Activated naive CD8-positive, alpha-beta T cell treated with anti-CD3 and anti-CD28 coated beads for 36 hours (primary cell): ENCODE results near the gene NR4A1. TPM values are rescaled to one million over a fixed set of nuclear protein-coding genes. Genes with fewer than 3 reads are reported as not detected.

Source experiments
- DNase-seq: peaks from one replicate; pipeline ENCODE4 v3.0.0; 2021
- H3K27ac Mint-ChIP-seq: one replicate; pipeline ENCODE4 v1.8.0; 2022; ENCODE audit warnings: mild to moderate bottlenecking, moderate library complexity, mixed read lengths
- H3K27me3 Mint-ChIP-seq: one replicate; pipeline ENCODE4 v1.8.0; 2022; ENCODE audit warnings: mild to moderate bottlenecking, mixed read lengths
- H3K36me3 Mint-ChIP-seq: one replicate; pipeline ENCODE4 v1.8.0; 2021; ENCODE audit warnings: mild to moderate bottlenecking, mixed read lengths
- H3K4me1 Mint-ChIP-seq: one replicate; pipeline ENCODE4 v1.8.0; 2021; ENCODE audit warnings: mixed read lengths
- H3K4me3 Mint-ChIP-seq: one replicate; pipeline ENCODE4 v1.8.0; 2022; ENCODE audit warnings: mild to moderate bottlenecking, moderate library complexity, mixed read lengths
- H3K9me3 Mint-ChIP-seq: one replicate; pipeline ENCODE4 v1.8.0; 2022; ENCODE audit warnings: mixed read lengths
- total RNA-seq, 2 experiments: library from RNA; stranded (reverse); gene quantifications; one replicate each; pipeline ENCODE4 v1.2.3, GENCODE V29; 2021

NR4A1 gene
- total RNA-seq, 2 experiments from 2014 or later: 88.0 to 92.6 TPM

- Mint-ChIP-seq H3K4me1 (peaks cover 39% of the 10 kb centered on the region), H3K36me3 (peaks cover 25% of the 10 kb centered on the region), H3K27ac (peak within 1 kb of the TSS; percentile 98), H3K27me3 (no peaks in the 10 kb centered on the region), H3K9me3 (no peaks in the 10 kb centered on the region), H3K4me3 (peak within 1 kb of the TSS; percentile 89)
- peak; percentile 90 for DNase-seq
Observed at GRCh38 chr12:52069327-52070184, 18.3 kb downstream of the NR4A1 start, which contains the start of gene ATG101. Gene ATG101, plus strand, starts transcription at chr12:52069978. Its CDS starts 3,673 bp downstream, at chr12:52073651.

GRCh38 chr12:52070185-52070925 is 19.1 kb downstream of the NR4A1 start:
- Mint-ChIP-seq H3K27ac (peak overlapping the region; percentile 98), H3K4me1 (peaks cover 39% of the 10 kb centered on the region), H3K27me3 (no peaks in the 10 kb centered on the region), H3K4me3 (peak overlapping the region; percentile 89), H3K36me3 (peaks cover 30% of the 10 kb centered on the region), H3K9me3 (no peaks in the 10 kb centered on the region)
- no peak for DNase-seq

DNA sequence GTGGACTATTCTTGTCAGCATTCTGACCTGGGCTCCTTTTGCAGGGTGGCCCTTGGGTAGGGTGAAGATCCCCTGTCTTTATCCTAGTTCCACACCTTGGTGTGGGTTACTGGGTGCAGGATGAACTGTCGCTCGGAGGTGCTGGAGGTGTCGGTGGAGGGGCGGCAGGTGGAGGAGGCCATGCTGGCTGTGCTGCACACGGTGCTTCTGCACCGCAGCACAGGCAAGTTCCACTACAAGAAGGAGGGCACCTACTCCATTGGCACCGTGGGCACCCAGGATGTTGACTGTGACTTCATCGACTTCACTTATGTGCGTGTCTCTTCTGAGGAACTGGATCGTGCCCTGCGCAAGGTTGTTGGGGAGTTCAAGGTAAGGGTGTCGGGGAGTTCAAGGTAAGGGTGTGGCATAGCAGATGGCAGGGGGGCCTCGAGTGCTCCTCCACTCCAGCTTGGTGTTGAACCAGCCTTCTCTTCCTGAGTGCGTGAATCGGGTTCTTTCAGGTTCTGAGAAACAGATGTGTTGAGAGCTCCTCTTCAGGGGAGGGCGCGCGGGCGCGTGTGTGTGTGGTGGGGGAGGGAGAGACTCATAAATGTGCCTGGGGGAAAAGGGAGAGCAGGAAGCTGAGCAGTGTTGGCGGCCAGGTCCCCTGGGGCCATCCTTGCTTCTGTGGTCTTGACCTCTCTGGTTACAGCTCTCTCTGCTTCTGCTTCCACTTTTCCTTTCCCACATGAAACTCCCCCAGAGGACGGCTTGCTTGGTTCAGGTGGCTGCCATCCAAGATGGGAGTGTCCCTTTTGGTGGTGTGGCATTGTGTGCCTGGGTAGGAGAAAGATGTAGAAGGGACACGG is 22.5 kb downstream of the NR4A1 start:
- peak overlapping the region; percentile 61 for H3K27ac Mint-ChIP-seq
- H3K4me1 Mint-ChIP-seq: peaks cover 39% of the 10 kb centered on the region
- DNase-seq: no peak
- no peak overlapping the region for H3K4me3 Mint-ChIP-seq
- no peaks in the 10 kb centered on the region for H3K9me3 Mint-ChIP-seq
- H3K27me3 Mint-ChIP-seq: no peaks in the 10 kb centered on the region
- peaks cover 40% of the 10 kb centered on the region for H3K36me3 Mint-ChIP-seq

GRCh38 chr12:52074971-52075724 is 23.9 kb downstream of the NR4A1 start:
- DNase-seq: no peak
- H3K9me3 Mint-ChIP-seq: no peaks in the 10 kb centered on the region
- no peak overlapping the region for H3K4me3 Mint-ChIP-seq
- peaks cover 33% of the 10 kb centered on the region for H3K4me1 Mint-ChIP-seq
- peaks cover 40% of the 10 kb centered on the region for H3K36me3 Mint-ChIP-seq
- H3K27me3 Mint-ChIP-seq: no peaks in the 10 kb centered on the region
- H3K27ac Mint-ChIP-seq: no peak overlapping the region

DNA sequence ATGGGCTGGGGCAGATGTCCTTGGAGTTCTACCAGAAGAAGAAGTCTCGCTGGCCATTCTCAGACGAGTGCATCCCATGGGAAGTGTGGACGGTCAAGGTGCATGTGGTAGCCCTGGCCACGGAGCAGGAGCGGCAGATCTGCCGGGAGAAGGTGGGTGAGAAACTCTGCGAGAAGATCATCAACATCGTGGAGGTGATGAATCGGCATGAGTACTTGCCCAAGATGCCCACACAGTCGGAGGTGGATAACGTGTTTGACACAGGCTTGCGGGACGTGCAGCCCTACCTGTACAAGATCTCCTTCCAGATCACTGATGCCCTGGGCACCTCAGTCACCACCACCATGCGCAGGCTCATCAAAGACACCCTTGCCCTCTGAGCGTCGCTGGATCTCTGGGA is 25.6 kb downstream of the NR4A1 start:
- H3K9me3 Mint-ChIP-seq: no peaks in the 10 kb centered on the region
- no peaks in the 10 kb centered on the region for H3K27me3 Mint-ChIP-seq
- no peak overlapping the region for H3K4me3 Mint-ChIP-seq
- no peak for DNase-seq
- H3K27ac Mint-ChIP-seq: no peak overlapping the region
- H3K4me1 Mint-ChIP-seq: peaks cover 25% of the 10 kb centered on the region
- H3K36me3 Mint-ChIP-seq: peaks cover 32% of the 10 kb centered on the region

GRCh38 chr12:52078276-52078675 is 27.0 kb downstream of the NR4A1 start:
- no peak overlapping the region for H3K27ac Mint-ChIP-seq
- no peak for DNase-seq
- peaks cover 22% of the 10 kb centered on the region for H3K36me3 Mint-ChIP-seq
- no peak overlapping the region for H3K4me3 Mint-ChIP-seq
- peaks cover 17% of the 10 kb centered on the region for H3K4me1 Mint-ChIP-seq
- no peaks in the 10 kb centered on the region for H3K27me3 Mint-ChIP-seq
- no peaks in the 10 kb centered on the region for H3K9me3 Mint-ChIP-seq

- H3K9me3 Mint-ChIP-seq: no peaks in the 10 kb centered on the region
Observed at GRCh38 chr12:52079576-52080402, 28.5 kb downstream of the NR4A1 start, which contains the start of gene SMIM41. Gene SMIM41, plus strand, starts transcription at chr12:52079704. Its CDS starts 76 bp downstream, at chr12:52079780.

DNA sequence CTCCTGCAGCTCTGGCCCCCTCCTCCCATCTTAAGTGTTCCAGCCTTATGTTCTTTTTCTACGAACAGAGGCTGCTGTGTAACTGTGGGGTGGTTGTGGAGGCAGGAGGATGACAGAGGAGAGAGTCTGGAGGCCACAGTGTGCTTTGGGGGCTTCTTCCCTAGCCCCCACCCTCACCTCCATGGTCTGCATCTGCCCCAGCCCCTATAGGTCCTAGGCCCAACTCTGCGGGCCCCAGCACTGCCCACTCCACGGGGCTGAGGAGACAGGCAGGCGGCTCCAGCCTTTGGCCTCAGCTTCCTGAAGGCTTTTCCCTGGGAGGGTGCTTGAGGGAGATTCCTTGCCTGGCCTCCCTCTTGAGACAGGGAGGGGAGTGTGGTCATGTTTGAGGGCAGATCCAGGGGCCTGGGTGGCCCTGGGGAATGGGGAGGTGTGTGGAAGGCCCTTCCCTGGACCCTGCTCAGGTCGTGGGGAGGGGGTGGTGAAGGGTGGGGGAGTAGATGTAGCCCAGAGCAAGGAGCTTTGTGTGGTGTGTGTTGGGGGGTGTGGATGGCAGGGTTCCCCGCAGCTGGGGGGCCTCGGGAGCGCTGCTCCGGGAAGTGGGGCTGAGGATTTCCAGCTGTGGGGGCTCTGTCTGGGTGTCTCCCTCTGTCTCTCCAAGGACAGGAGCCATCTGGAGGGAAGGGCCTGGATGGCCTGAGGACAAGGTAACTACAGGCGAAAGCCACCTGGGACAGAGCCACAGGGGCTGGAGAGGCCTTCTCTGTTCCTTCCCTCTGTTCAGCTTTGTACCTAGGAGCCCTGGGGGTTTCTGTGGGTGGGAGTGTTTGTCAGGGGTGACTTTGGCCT is 29.4 kb downstream of the NR4A1 start:
- Mint-ChIP-seq H3K4me1 (peaks cover 9% of the 10 kb centered on the region), H3K36me3 (peaks cover 10% of the 10 kb centered on the region), H3K27me3 (no peaks in the 10 kb centered on the region), H3K27ac (no peak overlapping the region), H3K4me3 (no peak overlapping the region), H3K9me3 (no peaks in the 10 kb centered on the region)
- no peak for DNase-seq

More at GRCh38 chr12:52079576-52080402, 28.5 kb downstream of the NR4A1 start, which contains the start of gene SMIM41:
- peaks cover 14% of the 10 kb centered on the region for H3K36me3 Mint-ChIP-seq
- no peak for DNase-seq
- H3K4me3 Mint-ChIP-seq: no peak within 1 kb of the TSS
- H3K4me1 Mint-ChIP-seq: peaks cover 9% of the 10 kb centered on the region
- no peaks in the 10 kb centered on the region for H3K27me3 Mint-ChIP-seq
- H3K27ac Mint-ChIP-seq: no peak within 1 kb of the TSS

- Mint-ChIP-seq H3K36me3 (peaks cover 5% of the 10 kb centered on the region), H3K4me3 (no peak overlapping the region), H3K4me1 (peaks cover 9% of the 10 kb centered on the region), H3K9me3 (no peaks in the 10 kb centered on the region), H3K27ac (no peak overlapping the region), H3K27me3 (no peaks in the 10 kb centered on the region)
- DNase-seq: peak; percentile 10
Observed at GRCh38 chr12:52081263-52081733, 30.1 kb downstream of the NR4A1 start.

DNA sequence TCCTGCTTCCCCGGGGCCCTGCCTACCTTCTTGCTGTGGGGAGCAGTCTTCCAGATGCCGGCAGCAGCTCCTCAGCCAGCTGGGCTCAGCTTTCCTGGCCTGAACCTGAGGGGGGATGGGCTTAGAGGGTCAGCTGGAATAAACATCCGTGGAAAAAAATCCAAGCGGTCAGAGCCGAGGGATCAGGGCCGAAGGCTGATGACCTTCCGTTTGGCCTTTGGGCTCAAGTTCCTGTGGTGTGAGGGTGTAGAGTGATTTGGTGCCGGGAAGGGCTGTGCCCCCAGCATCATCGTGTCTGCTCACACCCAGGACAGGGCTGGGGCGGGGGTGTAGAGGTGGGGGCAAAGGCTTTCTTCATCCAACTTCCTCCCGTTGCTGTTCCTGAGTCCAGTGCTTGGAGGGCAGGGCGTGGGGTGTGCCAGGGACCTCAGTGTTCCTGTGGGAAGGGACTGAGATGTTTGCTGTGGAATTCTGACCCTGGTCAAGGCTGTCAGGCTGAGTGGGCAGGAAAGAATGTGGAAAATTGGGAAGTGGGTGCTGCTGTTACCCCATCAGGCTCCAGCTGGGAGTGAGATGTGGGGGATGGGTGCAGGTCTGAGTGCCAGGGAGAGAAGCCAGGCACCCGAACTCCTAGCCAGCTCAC is 30.9 kb downstream of the NR4A1 start:
- H3K27ac Mint-ChIP-seq: no peak overlapping the region
- H3K4me3 Mint-ChIP-seq: no peak overlapping the region
- H3K4me1 Mint-ChIP-seq: peaks cover 9% of the 10 kb centered on the region
- peaks cover 2% of the 10 kb centered on the region for H3K27me3 Mint-ChIP-seq
- no peaks in the 10 kb centered on the region for H3K9me3 Mint-ChIP-seq
- no peak for DNase-seq
- H3K36me3 Mint-ChIP-seq: no peaks in the 10 kb centered on the region

DNA sequence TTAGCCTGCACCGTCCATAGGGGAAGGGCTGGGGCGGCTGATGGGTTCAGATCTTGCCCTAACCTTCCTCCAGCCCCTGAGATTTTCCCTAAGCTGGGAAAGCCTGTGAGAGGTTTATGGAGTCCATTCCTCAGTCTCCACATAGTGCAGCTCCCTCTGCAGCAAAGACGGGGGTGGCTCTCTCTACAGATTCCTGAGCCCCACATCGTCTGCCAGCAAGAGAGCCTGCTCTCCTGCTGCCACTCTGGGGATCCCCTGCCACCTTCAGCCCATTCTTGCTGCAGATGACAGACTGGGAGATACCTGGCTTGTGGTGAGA is 31.4 kb downstream of the NR4A1 start:
- Mint-ChIP-seq H3K9me3 (no peaks in the 10 kb centered on the region), H3K4me3 (no peak overlapping the region), H3K4me1 (peaks cover 9% of the 10 kb centered on the region), H3K27me3 (peaks cover 4% of the 10 kb centered on the region), H3K27ac (no peak overlapping the region), H3K36me3 (no peaks in the 10 kb centered on the region)
- DNase-seq: no peak

GRCh38 chr12:52082988-52083637 is 31.9 kb downstream of the NR4A1 start:
- Mint-ChIP-seq H3K27ac (no peak overlapping the region), H3K27me3 (peaks cover 9% of the 10 kb centered on the region), H3K36me3 (no peaks in the 10 kb centered on the region)

More at GRCh38 chr12:52082988-52083637, 31.9 kb downstream of the NR4A1 start:
- peak; percentile 71 for DNase-seq
- Mint-ChIP-seq H3K4me3 (no peak overlapping the region), H3K9me3 (no peaks in the 10 kb centered on the region), H3K4me1 (peaks cover 9% of the 10 kb centered on the region)
